Measurements from ENCODE around the gene GALNT13.

GRCh38 chr2:153953761-153954160, 82.0 kb downstream of the GALNT13 start:
- TF ChIP-seq, protein P1, sequence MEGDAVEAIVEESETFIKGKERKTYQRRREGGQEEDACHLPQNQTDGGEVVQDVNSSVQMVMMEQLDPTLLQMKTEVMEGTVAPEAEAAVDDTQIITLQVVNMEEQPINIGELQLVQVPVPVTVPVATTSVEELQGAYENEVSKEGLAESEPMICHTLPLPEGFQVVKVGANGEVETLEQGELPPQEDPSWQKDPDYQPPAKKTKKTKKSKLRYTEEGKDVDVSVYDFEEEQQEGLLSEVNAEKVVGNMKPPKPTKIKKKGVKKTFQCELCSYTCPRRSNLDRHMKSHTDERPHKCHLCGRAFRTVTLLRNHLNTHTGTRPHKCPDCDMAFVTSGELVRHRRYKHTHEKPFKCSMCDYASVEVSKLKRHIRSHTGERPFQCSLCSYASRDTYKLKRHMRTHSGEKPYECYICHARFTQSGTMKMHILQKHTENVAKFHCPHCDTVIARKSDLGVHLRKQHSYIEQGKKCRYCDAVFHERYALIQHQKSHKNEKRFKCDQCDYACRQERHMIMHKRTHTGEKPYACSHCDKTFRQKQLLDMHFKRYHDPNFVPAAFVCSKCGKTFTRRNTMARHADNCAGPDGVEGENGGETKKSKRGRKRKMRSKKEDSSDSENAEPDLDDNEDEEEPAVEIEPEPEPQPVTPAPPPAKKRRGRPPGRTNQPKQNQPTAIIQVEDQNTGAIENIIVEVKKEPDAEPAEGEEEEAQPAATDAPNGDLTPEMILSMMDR (IDR thresholded peaks at IDR 0.05), result no peak
- no peak for TF ChIP-seq POLR2A (IDR thresholded peaks at IDR 0.05)

Measured in adrenal gland (tissue), 5 donors.